Upper lobe of left lung (tissue), 6 donors: ENCODE measurements around the gene CUX1. TPM values are rescaled to one million over a fixed set of nuclear protein-coding genes. Genes with fewer than 3 reads are reported as not detected.

Source experiments
- ATAC-seq, 2 donors: fragments of 200-7000 bp; cut with Tn5 transposase; one replicate each; pipeline ENCODE4 v1.9.1; 2022; ENCODE audit warnings: mild to moderate bottlenecking in 2 of 2, moderate library complexity in 2 of 2; ENCODE audit not compliant: low FRiP score in 2 of 2
- DNase-seq, 2 donors: peaks; one replicate each; pipeline ENCODE4 v3.0.0-alpha.2; 2019 to 2020
- H3K27ac ChIP-seq, 4 donors: fragments of 200-600 bp; sonication (generic); one replicate each; pipeline ENCODE4 v1.5.1; 2016 to 2019
- H3K27me3 ChIP-seq, 4 donors: fragments of 200-600 bp; sonication (generic); one replicate each; pipeline ENCODE4 v1.5.1; 2017 to 2019
- H3K36me3 ChIP-seq, 4 donors: fragments of 200-600 bp; sonication (generic); one replicate each; pipeline ENCODE4 v1.5.1; 2016 to 2019
- H3K4me1 ChIP-seq, 4 donors: fragments of 200-600 bp; sonication (generic); one replicate each; pipeline ENCODE4 v1.5.1; 2018 to 2019
- H3K4me3 ChIP-seq, 4 donors: fragments of 200-600 bp; sonication (generic); one replicate each; pipeline ENCODE4 v1.5.1; 2017 to 2019; ENCODE audit warnings: mild to moderate bottlenecking in 2 of 4, moderate library complexity in 1 of 4
- H3K9me3 ChIP-seq, 4 donors: fragments of 200-600 bp; sonication (generic); one replicate each; pipeline ENCODE4 v1.5.1; 2018 to 2019
- CTCF ChIP-seq, 6 experiments: fragments of 450-650 bp in 4 of 6; fragments of 200-600 bp in 2 of 6; sonication (generic) in 2 of 6; IDR thresholded peaks; one replicate each; pipeline ENCODE4 v1.5.1; 2016 to 2019; ENCODE audit warnings: antibody characterized with exemption in 6 of 6
- EP300 ChIP-seq, 4 donors: sonication (generic); formaldehyde crosslinking; IDR thresholded peaks; one replicate each; pipeline ENCODE4 v1.5.1; 2017; ENCODE audit warnings: antibody characterized with exemption in 4 of 4, control low read depth in 2 of 4
- POLR2A ChIP-seq, 4 donors: fragments of 450-650 bp; IDR thresholded peaks; one replicate each; pipeline ENCODE4 v1.5.1; 2016 to 2017; ENCODE audit warnings: antibody characterized with exemption in 4 of 4, mild to moderate bottlenecking in 2 of 4
- POLR2AphosphoS5 ChIP-seq, 2 donors: sonication (generic); formaldehyde crosslinking; IDR thresholded peaks; one replicate each; pipeline ENCODE4 v1.5.1; 2017; ENCODE audit warnings: antibody characterized with exemption in 2 of 2
- WGBS, 2 donors: methylation state at CpG; one replicate each; pipeline ENCODE4 v1.1.5; 2017 to 2018; 5-methylcytosine and 5-hydroxymethylcytosine counted together
- total RNA-seq, 6 donors: library from RNA; depleted of rRNA in 4 of 6; stranded (reverse); fragments of >200 nt in 4 of 6; gene quantifications; one replicate each; pipeline versions ENCODE4 v1.1.0 to v1.2.1, GENCODE V29; 2016 to 2021
- donor health status: DM: no; HTN: no; CAD: no; lungs with moderate emphysema.
- donor health status: DM: no; HTN: yes; CAD: no; lungs with severe emphysema.

CUX1 gene
- total RNA-seq, 6 donors from 2014 or later = 106 to 188 (median 115) TPM

DNA sequence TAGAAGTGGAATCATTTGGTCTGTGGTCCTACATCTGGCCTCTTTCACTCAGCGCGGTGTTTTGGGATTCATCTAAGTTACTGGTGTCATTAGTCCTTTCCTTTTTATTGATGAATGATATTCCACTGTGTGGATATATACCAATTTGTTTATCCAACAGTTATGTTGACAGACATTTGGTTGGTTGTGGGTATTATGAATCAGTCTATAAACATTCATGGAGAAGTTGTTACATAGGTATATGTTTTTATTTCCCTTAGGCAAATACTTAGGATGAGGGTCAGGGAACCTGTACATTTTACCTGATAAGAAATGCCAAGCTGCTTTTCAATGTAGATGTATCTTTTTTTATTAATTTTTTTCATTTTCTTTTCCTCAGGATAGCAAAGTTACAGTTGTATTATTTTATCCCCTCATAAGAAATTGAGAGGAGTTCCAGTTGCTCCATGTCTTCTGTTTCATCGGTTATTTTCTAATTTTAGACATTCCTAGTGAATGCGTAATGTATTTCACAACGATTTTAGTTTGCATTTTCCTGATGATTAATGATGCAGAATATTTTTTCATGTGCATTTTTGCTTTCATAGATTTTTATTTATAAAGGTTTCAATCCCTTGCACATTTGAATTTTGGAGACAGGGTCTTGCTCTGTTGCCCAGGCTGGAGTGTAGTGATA lies 265.4 kb downstream of the CUX1 start:
- Histone ChIP-seq H3K36me3 (peaks cover 0 to 10% (median 3%) of the 10 kb centered on the region in 4 donors), H3K9me3 (no peaks in the 10 kb centered on the region), H3K4me1 (no peaks in the 10 kb centered on the region), H3K27ac (no peak overlapping the region), H3K4me3 (no peak overlapping the region), H3K27me3 (no peaks in the 10 kb centered on the region)
- WGBS, 2 donors = 90 to 92% methylated on average over 5 of the region's 5 CpGs
- ATAC-seq (no peak), DNase-seq (no peak)
- TF ChIP-seq POLR2A (IDR thresholded peaks at IDR 0.05) (no peak), POLR2AphosphoS5 (IDR thresholded peaks at IDR 0.05) (no peak), EP300 (IDR thresholded peaks at IDR 0.05) (no peak), CTCF (IDR thresholded peaks at IDR 0.05) (no peak)

GRCh38 chr7:102085218-102085772 lies 267.9 kb downstream of the CUX1 start:
- no peaks in the 10 kb centered on the region for H3K4me1 ChIP-seq
- DNase-seq (no peak), ATAC-seq (no peak)
- no peak overlapping the region for H3K27ac ChIP-seq
- no peak for TF ChIP-seq POLR2AphosphoS5 (IDR thresholded peaks at IDR 0.05)
- TF ChIP-seq CTCF (IDR thresholded peaks at IDR 0.05) = no peak
- no peak for TF ChIP-seq EP300 (IDR thresholded peaks at IDR 0.05)
- no peak for TF ChIP-seq POLR2A (IDR thresholded peaks at IDR 0.05)
- whole genome bisulfite sequencing, 2 donors = 80 to 90% methylated on average over 5 of the region's 5 CpGs
- H3K27me3 ChIP-seq = no peaks in the 10 kb centered on the region
- peaks cover 0 to 10% (median 2%) of the 10 kb centered on the region in 4 donors for H3K36me3 ChIP-seq
- H3K4me3 ChIP-seq = no peak overlapping the region
- H3K9me3 ChIP-seq = no peaks in the 10 kb centered on the region

GRCh38 chr7:102089175-102090098 lies 272.0 kb downstream of the CUX1 start:
- H3K4me3 ChIP-seq = no peak overlapping the region
- H3K9me3 ChIP-seq = no peaks in the 10 kb centered on the region
- no peaks in the 10 kb centered on the region for H3K36me3 ChIP-seq
- TF ChIP-seq POLR2AphosphoS5 (IDR thresholded peaks at IDR 0.05) (no peak), CTCF (IDR thresholded peaks at IDR 0.05) (no peak), POLR2A (IDR thresholded peaks at IDR 0.05) (no peak), EP300 (IDR thresholded peaks at IDR 0.05) (no peak)
- no peak for ATAC-seq
- H3K27ac ChIP-seq = no peak overlapping the region
- no peak for DNase-seq
- H3K4me1 ChIP-seq = peaks cover 0 to 5% (median 0%) of the 10 kb centered on the region in 4 donors
- H3K27me3 ChIP-seq = no peaks in the 10 kb centered on the region
- WGBS, 2 donors = 73 to 83% methylated on average over 4 of the region's 4 CpGs

GRCh38 chr7:102093599-102094315 lies 276.3 kb downstream of the CUX1 start:
- Histone ChIP-seq H3K4me3 (no peak overlapping the region), H3K27me3 (no peaks in the 10 kb centered on the region), H3K4me1 (peaks cover 0 to 5% (median 0%) of the 10 kb centered on the region in 4 donors), H3K9me3 (no peaks in the 10 kb centered on the region), H3K27ac (no peak overlapping the region), H3K36me3 (peaks cover 0 to 13% (median 10%) of the 10 kb centered on the region in 4 donors)
- ATAC-seq (no peak), DNase-seq (no peak)
- TF ChIP-seq EP300 (IDR thresholded peaks at IDR 0.05) (no peak), POLR2A (IDR thresholded peaks at IDR 0.05) (no peak), POLR2AphosphoS5 (IDR thresholded peaks at IDR 0.05) (no peak), CTCF (IDR thresholded peaks at IDR 0.05) (no peak)
- 61 to 73% methylated on average over 14 of the region's 14 CpGs for WGBS, 2 donors
